Measurements from ENCODE around the gene MON2. TPM values are rescaled to one million over a fixed set of nuclear protein-coding genes. Genes with fewer than 3 reads are reported as not detected.
A peak's percentile ranks its signal among the peaks of the same experiment; 100 is the strongest.

MON2 gene
- total and polyA plus RNA-seq, 10 of the 15 experiments (the other 5 are each of a cell fraction or from before 2014, with no cell fraction given): 5.4 to 34.3 (median 23.4) TPM

DNA sequence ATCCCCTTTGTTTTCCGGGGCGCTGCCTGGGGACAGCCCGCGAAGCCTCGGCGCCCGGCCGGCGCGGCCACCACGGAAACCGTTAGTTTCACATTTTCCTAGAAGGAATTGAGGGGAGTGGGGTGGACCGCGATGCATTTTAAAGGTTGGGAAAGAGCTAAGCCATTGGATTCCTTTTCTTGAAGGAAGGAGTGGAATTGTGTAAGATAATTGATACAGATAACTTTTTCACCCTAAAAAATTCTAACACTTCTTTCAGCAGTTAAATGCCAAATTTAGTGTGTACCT is 137.1 kb downstream of the MON2 start:
- Histone ChIP-seq H3K27me3 (replicated peaks in 1 of 2; ENCODE audit: control insufficient read depth in 2 of 2, insufficient read depth in 2 of 2, low read length in 1 of 2) (no peaks in the 10 kb centered on the region), H3K36me3 (ENCODE audit: control insufficient read depth in 2 of 2, insufficient read depth in 2 of 2, low read length in 1 of 2) (no peaks in the 10 kb centered on the region; a peak in 1 of 4 replicates), H3K4me3 (peak overlapping the region; percentile 77), H3K4me2 (ENCODE audit: control insufficient read depth, insufficient read depth) (peak overlapping the region; percentile 83; the same call in 1 of the 2 replicates), H2AFZ (ENCODE audit: control insufficient read depth, low read depth, low read length) (no peak overlapping the region), H3K9me3 (replicated peaks; ENCODE audit: control insufficient read depth, insufficient read depth, low read length) (no peaks in the 10 kb centered on the region), H3K9ac (ENCODE audit: control insufficient read depth, insufficient read depth, low read length) (peak overlapping the region; percentile 99), H3K27ac (ENCODE audit: control insufficient read depth, insufficient read depth) (peak overlapping the region; percentile 99), H3K4me1 (ENCODE audit: control insufficient read depth, insufficient read depth, low read length) (peaks cover 17% of the 10 kb centered on the region; the same call in 1 of the 2 replicates), H3K79me2 (ENCODE audit: control insufficient read depth, insufficient read depth, low read length) (peaks cover 36% of the 10 kb centered on the region), H4K20me1 (ENCODE audit: control insufficient read depth, insufficient read depth) (no peaks in the 10 kb centered on the region)
- POLR2A ChIA-PET: interaction anchor here (0.6 to 1.7 kb wide), 4 partner anchors 10 to 39 kb away, joined by 3 to 7 read pairs (median 5); no protein-coding TSS in a partner anchor
- BruUV-seq (replicated peaks): TSS peak; percentile 69
- SMC1A ChIA-PET (ENCODE audit: uncharacterized antibody, unreplicated experiment): interaction anchor here (1.0 to 3.1 kb wide), 11 partner anchors 11 to 194 kb away, joined by 3 to 13 read pairs (median 3); no protein-coding TSS in a partner anchor
- WGBS (ENCODE audit: insufficient coverage, insufficient replicate concordance, low lambda C conversion rate, missing lambda C conversion rate): 0% methylated on average over 14 of the region's 14 CpGs
- CTCF ChIA-PET: interaction anchor here (0.7 to 2.7 kb wide), 11 partner anchors 11 to 209 kb away, joined by 3 to 35 read pairs (median 5); partner anchors contain the start of gene MON2
- in situ Hi-C loops (cut with MboI) (no loop called here), intact Hi-C loops (cut with micrococcal nuclease; ENCODE audit: unreplicated experiment) (loop anchor here (2.0 to 10.0 kb wide), 5 partner anchors 129 to 701 kb away; partner anchors contain the start of genes MON2 and USP15)
- no peak for DNase-seq (ENCODE audit: low read depth, low spot score)
- ATAC-seq: no peak
- FAIRE-seq: no peak
- TF ChIP-seq, protein P1, sequence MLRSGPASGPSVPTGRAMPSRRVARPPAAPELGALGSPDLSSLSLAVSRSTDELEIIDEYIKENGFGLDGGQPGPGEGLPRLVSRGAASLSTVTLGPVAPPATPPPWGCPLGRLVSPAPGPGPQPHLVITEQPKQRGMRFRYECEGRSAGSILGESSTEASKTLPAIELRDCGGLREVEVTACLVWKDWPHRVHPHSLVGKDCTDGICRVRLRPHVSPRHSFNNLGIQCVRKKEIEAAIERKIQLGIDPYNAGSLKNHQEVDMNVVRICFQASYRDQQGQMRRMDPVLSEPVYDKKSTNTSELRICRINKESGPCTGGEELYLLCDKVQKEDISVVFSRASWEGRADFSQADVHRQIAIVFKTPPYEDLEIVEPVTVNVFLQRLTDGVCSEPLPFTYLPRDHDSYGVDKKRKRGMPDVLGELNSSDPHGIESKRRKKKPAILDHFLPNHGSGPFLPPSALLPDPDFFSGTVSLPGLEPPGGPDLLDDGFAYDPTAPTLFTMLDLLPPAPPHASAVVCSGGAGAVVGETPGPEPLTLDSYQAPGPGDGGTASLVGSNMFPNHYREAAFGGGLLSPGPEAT (IDR thresholded peaks at IDR 0.05; ENCODE audit: low read depth): 0 out of 2 replicates have a peak, but pooled peaks have one; percentile 77
- TF ChIP-seq ESRRA (IDR thresholded peaks at IDR 0.05; ENCODE audit: low read length) (no peak), MEF2B (IDR thresholded peaks at IDR 0.05; ENCODE audit: partially characterized antibody, poor library complexity, severe bottlenecking) (no peak), IKZF2 (IDR thresholded peaks at IDR 0.05) (peak; percentile 8 to 65; a peak in 3 of 4 replicates), YY1 (IDR thresholded peaks at IDR 0.05; ENCODE audit: low read depth, low read length) (0 out of 2 replicates have a peak, but pooled peaks have one; percentile 77), TAF1 (IDR thresholded peaks at IDR 0.05; ENCODE audit: borderline replicate concordance, low read depth, low read length) (no peak), EED (IDR thresholded peaks at IDR 0.05; ENCODE audit: low read depth) (peak; percentile 83), TCF12 (IDR thresholded peaks at IDR 0.05; ENCODE audit: low read depth, low read length) (no peak), CHD1 (IDR thresholded peaks at IDR 0.05; ENCODE audit: low read depth, low read length) (0 out of 2 replicates have a peak, but pooled peaks have one; percentile 24), CBFB (IDR thresholded peaks at IDR 0.05; ENCODE audit: low read depth) (peak; percentile 3; the same call in 1 of the 2 replicates), BCLAF1 (IDR thresholded peaks at IDR 0.05) (no peak), FOXM1 (IDR thresholded peaks at IDR 0.05; ENCODE audit: low read depth, low read length) (0 out of 2 replicates have a peak, but pooled peaks have one; percentile 13), MTA3 (IDR thresholded peaks at IDR 0.05; ENCODE audit: borderline replicate concordance, low read length) (0 out of 2 replicates have a peak, but pooled peaks have one; percentile 26), RUNX3 (IDR thresholded peaks at IDR 0.05; ENCODE audit: low read length) (peak; percentile 28; the same call in 1 of the 2 replicates), BMI1 (IDR thresholded peaks at IDR 0.05; ENCODE audit: borderline replicate concordance) (no peak), POLR2AphosphoS2 (IDR thresholded peaks at IDR 0.05; ENCODE audit: low read depth, low read length) (no peak), TARDBP (IDR thresholded peaks at IDR 0.05; ENCODE audit: borderline replicate concordance) (no peak), SIN3A (IDR thresholded peaks at IDR 0.05; ENCODE audit: low read depth, low read length) (0 out of 2 replicates have a peak, but pooled peaks have one; percentile 58), SMAD1 (IDR thresholded peaks at IDR 0.05; ENCODE audit: low read depth, partially characterized antibody) (no peak), RB1 (IDR thresholded peaks at IDR 0.05; ENCODE audit: borderline replicate concordance) (no peak), SUZ12 (IDR thresholded peaks at IDR 0.05; ENCODE audit: unreplicated experiment) (no peak)
- RAD21 ChIA-PET (ENCODE audit: unreplicated experiment): interaction anchor here (0.8 to 3.3 kb wide), 17 partner anchors 11 to 339 kb away, joined by 3 to 22 read pairs (median 4); partner anchors contain the start of gene MON2
